GM23248 (cell line): ENCODE results near the gene BTN3A1. TPM values are rescaled to one million over a fixed set of nuclear protein-coding genes. Genes with fewer than 3 reads are reported as not detected.

Source experiments
- DNase-seq: peaks from one replicate; pipeline ENCODE4 v3.0.0-alpha.2; 2015
- H2AFZ ChIP-seq: fragments of 200-600 bp; sonication (generic); 2 replicates; pipeline ENCODE4 v1.6.1; 2016; ENCODE audit warnings: antibody characterized with exemption
- H3F3A ChIP-seq: fragments of 200-600 bp; sonication (generic); 2 replicates; pipeline ENCODE4 v1.6.1; 2016; ENCODE audit warnings: mild to moderate bottlenecking, antibody characterized with exemption, mixed run types; ENCODE audit not compliant: insufficient read depth
- H3K27ac ChIP-seq: fragments of 200-600 bp; sonication (generic); 2 replicates; pipeline ENCODE4 v1.5.1; 2016; ENCODE audit warnings: mild to moderate bottlenecking
- H3K27me3 ChIP-seq: fragments of 200-600 bp; sonication (generic); replicated peaks from 2 replicates; pipeline ENCODE4 v1.6.1; 2016; ENCODE audit warnings: mild to moderate bottlenecking; ENCODE audit not compliant: insufficient read depth
- H3K36me3 ChIP-seq: fragments of 200-600 bp; sonication (generic); 2 replicates; pipeline ENCODE4 v1.6.1; 2016; ENCODE audit warnings: low read depth, mild to moderate bottlenecking
- H3K4me1 ChIP-seq: fragments of 200-600 bp; sonication (generic); 2 replicates; pipeline ENCODE4 v1.6.1; 2016; ENCODE audit warnings: mild to moderate bottlenecking; ENCODE audit not compliant: insufficient read depth
- H3K4me2 ChIP-seq: fragments of 200-600 bp; sonication (generic); one replicate; pipeline ENCODE4 v1.6.1; 2016; ENCODE audit warnings: mild to moderate bottlenecking; ENCODE audit not compliant: unreplicated experiment
- H3K4me3 ChIP-seq: fragments of 200-600 bp; sonication (generic); 2 replicates; pipeline ENCODE4 v1.5.1; 2016; ENCODE audit warnings: mild to moderate bottlenecking
- H3K79me2 ChIP-seq: fragments of 200-600 bp; sonication (generic); 2 replicates; pipeline ENCODE4 v1.6.1; 2016; ENCODE audit warnings: mild to moderate bottlenecking; ENCODE audit not compliant: insufficient read depth
- H3K9ac ChIP-seq: fragments of 200-600 bp; sonication (generic); 2 replicates; pipeline ENCODE4 v1.6.1; 2016; ENCODE audit warnings: mild to moderate bottlenecking
- H3K9me2 ChIP-seq: fragments of 200-600 bp; sonication (generic); 2 replicates; pipeline ENCODE4 v1.6.1; 2016; ENCODE audit warnings: mixed run types, mild to moderate bottlenecking, moderate library complexity; ENCODE audit not compliant: insufficient read depth
- H3K9me3 ChIP-seq: fragments of 200-600 bp; sonication (generic); one replicate; pipeline ENCODE4 v1.6.1; 2017; ENCODE audit warnings: low read depth
- H4K20me1 ChIP-seq: fragments of 200-600 bp; sonication (generic); 2 replicates; pipeline ENCODE4 v1.6.0; 2016; ENCODE audit not compliant: insufficient read depth
- EZH2 ChIP-seq: fragments of 200-600 bp; sonication (generic); IDR thresholded peaks from 2 replicates; pipeline ENCODE4 v1.6.1; 2018; ENCODE audit warnings: antibody characterized with exemption, mild to moderate bottlenecking; ENCODE audit not compliant: insufficient read depth, poor library complexity, severe bottlenecking
- EZH2phosphoT487 ChIP-seq: fragments of 200-600 bp; sonication (generic); IDR thresholded peaks from 2 replicates; pipeline ENCODE4 v1.6.1; 2018; ENCODE audit warnings: antibody characterized with exemption, moderate library complexity, mild to moderate bottlenecking, low read depth; ENCODE audit not compliant: insufficient read depth
- WGBS, 2 experiments: methylation state at CpG; one replicate each; pipeline ENCODE4 v1.1.6; 2015 to 2017; ENCODE audit warnings: low lambda C conversion rate in 2 of 2, low coverage in 1 of 2; ENCODE audit errors: missing lambda C conversion rate in 2 of 2; 5-methylcytosine and 5-hydroxymethylcytosine counted together
- in situ Hi-C: fragments of 300-500 bp; cut with MboI; formaldehyde crosslinking; loops from 2 replicates; pipeline ENCODE4 v1.15.0; 2020
- polyA plus RNA-seq: library from polyadenylated mRNA; unstranded; fragments of >200 nt; fragmentation: Nextera tagmentation; extraction: Ambion mirVana; gene quantifications from 2 replicates; pipeline ENCODE4 v1.2.1, GENCODE V29; 2016
- total RNA-seq: library from RNA; depleted of rRNA; stranded (reverse); fragments of >200 nt; shearing (Covaris generic); gene quantifications from 2 replicates; pipeline ENCODE4 v1.2.3, GENCODE V29; 2014

Gene BTN3A1
- total and polyA plus RNA-seq, 2 experiments from 2014 or later, result 6.7 to 8.9 TPM

GRCh38 chr6:26403893-26404292, 1.8 kb downstream of the BTN3A1 start:
- Histone ChIP-seq H3K79me2 (no peaks in the 10 kb centered on the region), H3K4me3 (no peak overlapping the region), H3K36me3 (no peaks in the 10 kb centered on the region), H3K4me2 (no peak overlapping the region), H3K4me1 (0 out of 2 replicates have a peak, but pooled peaks cover 6% of the 10 kb centered on the region), H3K9me3 (no peaks in the 10 kb centered on the region), H3K9ac (no peak overlapping the region), H3F3A (no peaks in the 10 kb centered on the region), H4K20me1 (no peaks in the 10 kb centered on the region), H3K9me2 (no peaks in the 10 kb centered on the region), H2AFZ (no peak overlapping the region), H3K27ac (no peak overlapping the region), H3K27me3 (no peaks in the 10 kb centered on the region)
- DNase-seq, result no peak
- WGBS, 2 experiments, result 75 to 79% methylated on average over 3 of the region's 3 CpGs
- TF ChIP-seq EZH2phosphoT487, result no peak
- TF ChIP-seq EZH2, result no peak
- in situ Hi-C loops, result no loop called here

- Histone ChIP-seq H3F3A (no peaks in the 10 kb centered on the region), H3K9me3 (no peaks in the 10 kb centered on the region), H3K4me1 (0 out of 2 replicates have a peak, but pooled peaks cover 6% of the 10 kb centered on the region), H3K27me3 (no peaks in the 10 kb centered on the region), H3K9me2 (no peaks in the 10 kb centered on the region), H3K27ac (no peak overlapping the region), H4K20me1 (no peaks in the 10 kb centered on the region), H3K4me3 (no peak overlapping the region), H3K79me2 (no peaks in the 10 kb centered on the region), H3K36me3 (no peaks in the 10 kb centered on the region), H3K4me2 (no peak overlapping the region), H2AFZ (no peak overlapping the region), H3K9ac (no peak overlapping the region)
- TF ChIP-seq EZH2phosphoT487 (no peak), EZH2 (no peak)
- in situ Hi-C loops, result no loop called here
- DNase-seq, result no peak
- 66 to 70% methylated on average over 3 of the region's 3 CpGs for WGBS, 2 experiments
Measured at GRCh38 chr6:26404546-26404945, 2.5 kb downstream of the BTN3A1 start.

- Histone ChIP-seq H4K20me1 (no peaks in the 10 kb centered on the region), H3K9me3 (no peaks in the 10 kb centered on the region), H3K27ac (no peak overlapping the region), H3K4me1 (peaks cover 8% of the 10 kb centered on the region), H2AFZ (no peak overlapping the region), H3K4me2 (no peak overlapping the region), H3K27me3 (no peaks in the 10 kb centered on the region), H3K9ac (no peak overlapping the region), H3F3A (no peaks in the 10 kb centered on the region), H3K9me2 (no peaks in the 10 kb centered on the region), H3K79me2 (no peaks in the 10 kb centered on the region), H3K36me3 (no peaks in the 10 kb centered on the region; the same call in 1 of the 2 replicates), H3K4me3 (no peak overlapping the region)
- WGBS, 2 experiments, result 88 to 89% methylated on average over 10 of the region's 10 CpGs
- no peak for TF ChIP-seq EZH2phosphoT487
- TF ChIP-seq EZH2, result no peak
- no peak for DNase-seq
- in situ Hi-C loops, result no loop called here
Measured at GRCh38 chr6:26408828-26409730, 7.0 kb downstream of the BTN3A1 start.

- no peaks in the 10 kb centered on the region for H3K9me2 ChIP-seq
- H4K20me1 ChIP-seq, result no peaks in the 10 kb centered on the region
- H3F3A ChIP-seq, result no peaks in the 10 kb centered on the region
- H3K27ac ChIP-seq, result 0 out of 2 replicates have a peak overlapping the region, but pooled peaks have one; percentile 17
- in situ Hi-C loops, result no loop called here
- peaks cover 8% of the 10 kb centered on the region for H3K4me1 ChIP-seq
- no peaks in the 10 kb centered on the region for H3K27me3 ChIP-seq
- no peak overlapping the region for H3K4me3 ChIP-seq
- 98 to 99% methylated on average over 3 of the region's 3 CpGs for WGBS, 2 experiments
- no peaks in the 10 kb centered on the region; the same call in 1 of the 2 replicates for H3K36me3 ChIP-seq
- peak; percentile 29 for DNase-seq
- TF ChIP-seq EZH2, result no peak
- TF ChIP-seq EZH2phosphoT487, result no peak
- peak overlapping the region; percentile 57; the same call in 1 of the 2 replicates for H2AFZ ChIP-seq
- H3K9ac ChIP-seq, result no peak overlapping the region
- no peaks in the 10 kb centered on the region for H3K9me3 ChIP-seq
- H3K4me2 ChIP-seq, result no peak overlapping the region
- no peaks in the 10 kb centered on the region for H3K79me2 ChIP-seq
Measured at GRCh38 chr6:26411751-26412150, 9.7 kb downstream of the BTN3A1 start.
